Measurements from ENCODE around the gene PDE3A. TPM values are rescaled to one million over a fixed set of nuclear protein-coding genes. Genes with fewer than 3 reads are reported as not detected.

PDE3A gene
- total and polyA plus RNA-seq, 10 of the 15 experiments (the other 5 are each of a cell fraction or from before 2014, with no cell fraction given): 0.01 to 2.6 (median 1.5) TPM

DNA sequence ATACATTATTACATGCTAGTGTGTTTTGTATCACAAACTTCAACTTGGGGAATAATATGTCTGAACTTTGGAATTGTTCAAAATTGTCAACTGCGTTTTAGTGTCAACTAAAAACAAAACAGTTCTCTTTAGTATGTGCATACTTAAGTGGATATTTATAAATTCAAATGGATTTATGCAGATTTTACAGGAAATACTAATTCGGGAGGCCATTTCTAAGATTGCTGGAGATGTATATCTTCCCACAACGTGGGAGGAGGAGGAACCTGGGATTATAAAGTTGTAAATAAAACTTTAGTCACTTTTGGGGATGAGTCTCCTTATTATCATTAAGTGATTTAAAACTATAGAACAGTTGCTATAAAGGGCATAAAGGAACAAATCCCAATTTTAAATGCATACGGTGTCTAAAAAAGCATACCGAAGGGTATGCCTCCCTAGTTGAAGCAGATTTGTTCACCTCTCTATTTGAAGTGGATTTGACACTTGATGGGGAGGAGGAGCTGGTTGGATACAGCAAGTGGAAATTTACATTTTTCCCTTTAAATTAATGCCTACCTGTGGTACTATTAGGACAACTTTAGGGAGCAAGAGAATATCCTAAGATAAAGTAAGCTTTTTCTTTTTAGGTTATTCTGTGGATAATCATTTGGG is 2.7 kb downstream of the PDE3A start:
- ChIA-PET POLR2A (no interaction called here), SMC1A (ENCODE audit: uncharacterized antibody, unreplicated experiment) (no interaction called here), CTCF (no interaction called here), RAD21 (ENCODE audit: unreplicated experiment) (interaction anchor here (0.7 kb wide), 1 partner anchor 698 kb away, joined by 4 read pairs; no protein-coding TSS in a partner anchor)
- Histone ChIP-seq H3K27ac (ENCODE audit: control insufficient read depth, insufficient read depth) (no peak overlapping the region), H3K79me2 (ENCODE audit: control insufficient read depth, insufficient read depth, low read length) (no peaks in the 10 kb centered on the region), H3K9ac (ENCODE audit: control insufficient read depth, insufficient read depth, low read length) (no peak overlapping the region), H3K9me3 (replicated peaks; ENCODE audit: control insufficient read depth, insufficient read depth, low read length) (no peaks in the 10 kb centered on the region), H4K20me1 (ENCODE audit: control insufficient read depth, insufficient read depth) (no peaks in the 10 kb centered on the region), H3K4me1 (ENCODE audit: control insufficient read depth, insufficient read depth, low read length) (no peaks in the 10 kb centered on the region), H3K27me3 (replicated peaks in 1 of 2; ENCODE audit: control insufficient read depth in 2 of 2, insufficient read depth in 2 of 2, low read length in 1 of 2) (peaks cover 0 to 4% of the 10 kb centered on the region in 2 experiments; a peak in 2 of 4 replicates), H3K36me3 (ENCODE audit: control insufficient read depth in 2 of 2, insufficient read depth in 2 of 2, low read length in 1 of 2) (no peaks in the 10 kb centered on the region), H3K4me3 (no peak overlapping the region), H2AFZ (ENCODE audit: control insufficient read depth, low read depth, low read length) (no peak overlapping the region), H3K4me2 (ENCODE audit: control insufficient read depth, insufficient read depth) (no peak overlapping the region)
- TF ChIP-seq MXI1 (IDR thresholded peaks at IDR 0.05; ENCODE audit: low read depth, low read length): no peak
- no peak for TF ChIP-seq NFYB (IDR thresholded peaks at IDR 0.05; ENCODE audit: insufficient read depth, low read depth, low read length)
- no peak for TF ChIP-seq POU2F2 (IDR thresholded peaks at IDR 0.05; ENCODE audit: borderline replicate concordance, low read depth, low read length)
- TF ChIP-seq SPI1 (IDR thresholded peaks at IDR 0.05; ENCODE audit: borderline replicate concordance, insufficient read depth, low read depth, low read length): no peak
- TF ChIP-seq PML (IDR thresholded peaks at IDR 0.05; ENCODE audit: low read length): no peak
- no peak for TF ChIP-seq MTA2 (IDR thresholded peaks at IDR 0.05; ENCODE audit: low read depth)
- TF ChIP-seq KLF5 (IDR thresholded peaks at IDR 0.05; ENCODE audit: partially characterized antibody): no peak
- TF ChIP-seq BCL11A (IDR thresholded peaks at IDR 0.05; ENCODE audit: low read depth, low read length): no peak
- TF ChIP-seq, protein P1, sequence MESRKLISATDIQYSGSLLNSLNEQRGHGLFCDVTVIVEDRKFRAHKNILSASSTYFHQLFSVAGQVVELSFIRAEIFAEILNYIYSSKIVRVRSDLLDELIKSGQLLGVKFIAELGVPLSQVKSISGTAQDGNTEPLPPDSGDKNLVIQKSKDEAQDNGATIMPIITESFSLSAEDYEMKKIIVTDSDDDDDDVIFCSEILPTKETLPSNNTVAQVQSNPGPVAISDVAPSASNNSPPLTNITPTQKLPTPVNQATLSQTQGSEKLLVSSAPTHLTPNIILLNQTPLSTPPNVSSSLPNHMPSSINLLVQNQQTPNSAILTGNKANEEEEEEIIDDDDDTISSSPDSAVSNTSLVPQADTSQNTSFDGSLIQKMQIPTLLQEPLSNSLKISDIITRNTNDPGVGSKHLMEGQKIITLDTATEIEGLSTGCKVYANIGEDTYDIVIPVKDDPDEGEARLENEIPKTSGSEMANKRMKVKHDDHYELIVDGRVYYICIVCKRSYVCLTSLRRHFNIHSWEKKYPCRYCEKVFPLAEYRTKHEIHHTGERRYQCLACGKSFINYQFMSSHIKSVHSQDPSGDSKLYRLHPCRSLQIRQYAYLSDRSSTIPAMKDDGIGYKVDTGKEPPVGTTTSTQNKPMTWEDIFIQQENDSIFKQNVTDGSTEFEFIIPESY (IDR thresholded peaks at IDR 0.05): no peak
- no peak for TF ChIP-seq NRF1 (conservative IDR thresholded peaks at IDR 0.05; ENCODE audit: low read depth, low read length)
- TF ChIP-seq, protein P2, sequence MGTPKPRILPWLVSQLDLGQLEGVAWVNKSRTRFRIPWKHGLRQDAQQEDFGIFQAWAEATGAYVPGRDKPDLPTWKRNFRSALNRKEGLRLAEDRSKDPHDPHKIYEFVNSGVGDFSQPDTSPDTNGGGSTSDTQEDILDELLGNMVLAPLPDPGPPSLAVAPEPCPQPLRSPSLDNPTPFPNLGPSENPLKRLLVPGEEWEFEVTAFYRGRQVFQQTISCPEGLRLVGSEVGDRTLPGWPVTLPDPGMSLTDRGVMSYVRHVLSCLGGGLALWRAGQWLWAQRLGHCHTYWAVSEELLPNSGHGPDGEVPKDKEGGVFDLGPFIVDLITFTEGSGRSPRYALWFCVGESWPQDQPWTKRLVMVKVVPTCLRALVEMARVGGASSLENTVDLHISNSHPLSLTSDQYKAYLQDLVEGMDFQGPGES (IDR thresholded peaks at IDR 0.05): no peak
- ATAC-seq (no peak), DNase-seq (ENCODE audit: low read depth, low spot score) (no peak), FAIRE-seq (no peak)
- intact Hi-C loops (cut with micrococcal nuclease; ENCODE audit: unreplicated experiment): no loop called here
- in situ Hi-C loops (cut with MboI): no loop called here
- BruUV-seq (replicated peaks): no TSS peak
- WGBS (ENCODE audit: insufficient coverage, insufficient replicate concordance, low lambda C conversion rate, missing lambda C conversion rate): 36% methylated on average over 5 of the region's 5 CpGs
